ENCODE measurements around the gene PRKG1.
A peak's percentile ranks its signal among the peaks of the same experiment; 100 is the strongest.
"Not testable (repeated sequence)": the region's sequence is repeated elsewhere in the genome, so short reads cannot be mapped to it uniquely, and the experiment has no call there.

PRKG1 gene

GRCh38 chr10:51364674-51365073 is 290.4 kb downstream of the PRKG1 start:
- Mint-ChIP-seq H3K27ac (no peak overlapping the region), H3K9me3 (no peaks in the 10 kb centered on the region), H3K27me3 (no peaks in the 10 kb centered on the region), H3K4me3 (no peak overlapping the region), H3K4me1 (no peaks in the 10 kb centered on the region)
- DNase-seq = no peak
- ATAC-seq = no peak

GRCh38 chr10:51366044-51366443 is 291.8 kb downstream of the PRKG1 start:
- Mint-ChIP-seq H3K9me3 (no peaks in the 10 kb centered on the region), H3K4me3 (no peak overlapping the region), H3K27me3 (no peaks in the 10 kb centered on the region), H3K27ac (no peak overlapping the region), H3K4me1 (no peaks in the 10 kb centered on the region)
- no peak for ATAC-seq
- DNase-seq = no peak

- H3K27ac Mint-ChIP-seq = no peak overlapping the region
- no peaks in the 10 kb centered on the region for H3K27me3 Mint-ChIP-seq
- no peaks in the 10 kb centered on the region for H3K4me1 Mint-ChIP-seq
- H3K4me3 Mint-ChIP-seq = no peak overlapping the region
- H3K9me3 Mint-ChIP-seq = no peaks in the 10 kb centered on the region
- DNase-seq (no peak), ATAC-seq (no peak)
Measured at GRCh38 chr10:51367127-51367526, 292.8 kb downstream of the PRKG1 start.

- no peak for ATAC-seq
- Mint-ChIP-seq H3K9me3 (no peaks in the 10 kb centered on the region), H3K27me3 (no peaks in the 10 kb centered on the region), H3K27ac (no peak overlapping the region), H3K4me1 (no peaks in the 10 kb centered on the region), H3K4me3 (no peak overlapping the region)
- no peak for DNase-seq
Measured at GRCh38 chr10:51367694-51368093, 293.4 kb downstream of the PRKG1 start.

- no peaks in the 10 kb centered on the region for H3K27me3 Mint-ChIP-seq
- H3K4me3 Mint-ChIP-seq = no peak overlapping the region
- no peaks in the 10 kb centered on the region for H3K9me3 Mint-ChIP-seq
- no peak overlapping the region for H3K27ac Mint-ChIP-seq
- ATAC-seq (no peak), DNase-seq (no peak)
- no peaks in the 10 kb centered on the region for H3K4me1 Mint-ChIP-seq
Measured at GRCh38 chr10:51368943-51369342, 294.7 kb downstream of the PRKG1 start.

- no peak for ATAC-seq
- H3K27ac Mint-ChIP-seq = no peak overlapping the region
- no peaks in the 10 kb centered on the region for H3K27me3 Mint-ChIP-seq
- no peaks in the 10 kb centered on the region for H3K4me1 Mint-ChIP-seq
- DNase-seq = no peak
- no peaks in the 10 kb centered on the region for H3K9me3 Mint-ChIP-seq
- H3K4me3 Mint-ChIP-seq = no peak overlapping the region
Measured at GRCh38 chr10:51369903-51370302, 295.6 kb downstream of the PRKG1 start.

- Mint-ChIP-seq H3K27me3 (no peaks in the 10 kb centered on the region), H3K4me3 (no peak overlapping the region), H3K27ac (no peak overlapping the region), H3K4me1 (no peaks in the 10 kb centered on the region), H3K9me3 (no peaks in the 10 kb centered on the region)
- DNase-seq = no peak
- no peak for ATAC-seq
Measured at GRCh38 chr10:51371743-51372142, 297.5 kb downstream of the PRKG1 start.

GRCh38 chr10:51375790-51376189 is 301.5 kb downstream of the PRKG1 start:
- Mint-ChIP-seq H3K4me1 (no peaks in the 10 kb centered on the region), H3K4me3 (no peak overlapping the region), H3K27me3 (no peaks in the 10 kb centered on the region), H3K9me3 (no peaks in the 10 kb centered on the region), H3K27ac (no peak overlapping the region)
- ATAC-seq (no peak), DNase-seq (no peak)

- no peak overlapping the region for H3K4me3 Mint-ChIP-seq
- ATAC-seq = no peak
- no peaks in the 10 kb centered on the region for H3K4me1 Mint-ChIP-seq
Measured at GRCh38 chr10:51377070-51377931, 303.0 kb downstream of the PRKG1 start.

GRCh38 chr10:51377932-51378599 is 303.8 kb downstream of the PRKG1 start:
- DNase-seq = no peak
- Mint-ChIP-seq H3K4me3 (no peak overlapping the region), H3K27ac (no peak overlapping the region), H3K27me3 (no peaks in the 10 kb centered on the region), H3K9me3 (no peaks in the 10 kb centered on the region), H3K4me1 (no peaks in the 10 kb centered on the region)
- no peak for ATAC-seq

More at GRCh38 chr10:51377070-51377931, 303.0 kb downstream of the PRKG1 start:
- Mint-ChIP-seq H3K27ac (no peak overlapping the region), H3K9me3 (no peaks in the 10 kb centered on the region), H3K27me3 (no peaks in the 10 kb centered on the region)
- DNase-seq = no peak

GRCh38 chr10:51382181-51382580 is 307.9 kb downstream of the PRKG1 start:
- Mint-ChIP-seq H3K27ac (no peak overlapping the region), H3K9me3 (no peaks in the 10 kb centered on the region), H3K4me3 (no peak overlapping the region), H3K27me3 (no peaks in the 10 kb centered on the region), H3K4me1 (no peaks in the 10 kb centered on the region)
- DNase-seq (no peak), ATAC-seq (no peak)

- H3K4me3 Mint-ChIP-seq = no peak overlapping the region
- H3K4me1 Mint-ChIP-seq = no peaks in the 10 kb centered on the region
- no peaks in the 10 kb centered on the region for H3K9me3 Mint-ChIP-seq
- DNase-seq (no peak), ATAC-seq (no peak)
- no peaks in the 10 kb centered on the region for H3K27me3 Mint-ChIP-seq
- no peak overlapping the region for H3K27ac Mint-ChIP-seq
Measured at GRCh38 chr10:51384971-51385370, 310.7 kb downstream of the PRKG1 start.

- no peak for ATAC-seq
- H3K27ac Mint-ChIP-seq = no peak overlapping the region
- no peaks in the 10 kb centered on the region for H3K9me3 Mint-ChIP-seq
- H3K4me1 Mint-ChIP-seq = no peaks in the 10 kb centered on the region
- H3K27me3 Mint-ChIP-seq = no peaks in the 10 kb centered on the region
- DNase-seq = no peak
- H3K4me3 Mint-ChIP-seq = no peak overlapping the region
Measured at GRCh38 chr10:51386248-51386885, 312.1 kb downstream of the PRKG1 start.

- no peaks in the 10 kb centered on the region for H3K4me1 Mint-ChIP-seq
- no peaks in the 10 kb centered on the region for H3K27me3 Mint-ChIP-seq
- no peak overlapping the region for H3K4me3 Mint-ChIP-seq
- no peaks in the 10 kb centered on the region for H3K9me3 Mint-ChIP-seq
- no peak overlapping the region for H3K27ac Mint-ChIP-seq
- peak; percentile 33 to 45 for DNase-seq
- peak; percentile 77 for ATAC-seq
Measured at GRCh38 chr10:51389415-51390321, 315.4 kb downstream of the PRKG1 start.

- ATAC-seq, H3K27ac Mint-ChIP-seq, H3K4me1 Mint-ChIP-seq: not testable (repeated sequence)
Measured at GRCh38 chr10:51393006-51393405, 318.7 kb downstream of the PRKG1 start.

More at GRCh38 chr10:51393006-51393405, 318.7 kb downstream of the PRKG1 start:
- DNase-seq, H3K4me3 Mint-ChIP-seq, H3K9me3 Mint-ChIP-seq, H3K27me3 Mint-ChIP-seq: not testable (repeated sequence)

Measured in stimulated activated naive CD8-positive, alpha-beta T cell treated with anti-CD3 and anti-CD28 coated beads, Interleukin-15, amount 100 ng/mL, for 72 hours (primary cell).